ENCODE data around the gene ABCA5.
"Not testable (repeated sequence)": the region's sequence is repeated elsewhere in the genome, so short reads cannot be mapped to it uniquely, and the experiment has no call there.

- not testable (repeated sequence) for TF ChIP-seq CTCF (IDR thresholded peaks at IDR 0.05; ENCODE audit: low read depth, low read length); EZH2phosphoT487 (IDR thresholded peaks at IDR 0.05; ENCODE audit: low read depth)
Observed at GRCh38 chr17:69276279-69276678, 50.7 kb downstream of the ABCA5 start.
